GM12878 (cell line): ENCODE measurements around the gene SORCS1. TPM values are rescaled to one million over a fixed set of nuclear protein-coding genes. Genes with fewer than 3 reads are reported as not detected.

ENCODE experiments used
- ATAC-seq: fragments of 200-7000 bp; cut with Tn5 transposase; 3 replicates; pipeline ENCODE4 v1.9.1; 2020; ENCODE audit warnings: mild to moderate bottlenecking, moderate library complexity
- BruUV-seq: library from RNA; stranded (reverse); fragments of 400-500 nt; replicated peaks from 2 replicates; lab custom pipeline; 2021; lab: Mats Ljungman, UMichigan
- CTCF ChIA-PET: fragments of 300-600 bp; sonication (Branson Sonifier 250); formaldehyde crosslinking; extraction: SDS; loops from one replicate; lab custom pipeline; 2021; ENCODE audit warnings: inconsistent platforms; lab: Yijun Ruan, JAX
- POLR2A ChIA-PET: fragments of 350-600 bp; formaldehyde crosslinking; extraction: SDS; loops from one replicate; lab custom pipeline; 2021; ENCODE audit warnings: inconsistent platforms; lab: Charles Lee
- RAD21 ChIA-PET: fragments of 300-600 bp; sonication (Branson Sonifier 250); formaldehyde crosslinking; loops from one replicate; lab custom pipeline; 2023; ENCODE audit warnings: antibody characterized with exemption; ENCODE audit not compliant: unreplicated experiment; lab: Charles Lee
- SMC1A ChIA-PET: fragments of 300-600 bp; sonication (Branson Sonifier 250); formaldehyde crosslinking; loops from one replicate; lab custom pipeline; 2023; ENCODE audit not compliant: unreplicated experiment, uncharacterized antibody; lab: Charles Lee
- DNase-seq: peaks from one replicate; pipeline ENCODE4 v3.0.0-alpha.2; 2011; ENCODE audit warnings: low read depth, low spot score
- FAIRE-seq: peaks from 3 replicates; lab custom pipeline; 2011; peaks lifted over from hg19 to GRCh38; lab: Jason Lieb, UNC
- H2AFZ ChIP-seq: 2 replicates; pipeline ENCODE4 v1.6.0; 2011; ENCODE audit warnings: low read depth, low read length, control low read depth; ENCODE audit not compliant: control insufficient read depth
- H3K27ac ChIP-seq: 2 replicates; pipeline ENCODE4 v1.5.1; 2011; ENCODE audit warnings: control low read depth; ENCODE audit not compliant: control insufficient read depth, insufficient read depth
- H3K27me3 ChIP-seq, 2 experiments: replicated peaks in 1 of 2; 2 replicates each; pipeline versions ENCODE4 v1.6.0 to v1.6.1; 2011; ENCODE audit warnings: low read length in 1 of 2; ENCODE audit not compliant: control insufficient read depth in 2 of 2, insufficient read depth in 2 of 2
- H3K36me3 ChIP-seq, 2 experiments: 2 replicates each; pipeline ENCODE4 v1.5.1; 2011; ENCODE audit warnings: low read length in 1 of 2; ENCODE audit not compliant: control insufficient read depth in 2 of 2, insufficient read depth in 2 of 2
- H3K4me1 ChIP-seq: 2 replicates; pipeline ENCODE4 v1.6.1; 2011; ENCODE audit warnings: mild to moderate bottlenecking, low read length, moderate library complexity, mixed read lengths; ENCODE audit not compliant: control insufficient read depth, insufficient read depth
- H3K4me2 ChIP-seq: 2 replicates; pipeline ENCODE4 v1.6.0; 2011; ENCODE audit warnings: control low read depth; ENCODE audit not compliant: control insufficient read depth, insufficient read depth
- H3K4me3 ChIP-seq: fragments of 200-600 bp; sonication (generic); 2 replicates; pipeline ENCODE4 v1.5.1; 2016
- H3K79me2 ChIP-seq: 2 replicates; pipeline ENCODE4 v1.6.0; 2011; ENCODE audit warnings: low read length; ENCODE audit not compliant: control insufficient read depth, insufficient read depth
- H3K9ac ChIP-seq: 2 replicates; pipeline ENCODE4 v1.8.0; 2011; ENCODE audit warnings: low read length, control low read depth, mixed read lengths; ENCODE audit not compliant: control insufficient read depth, insufficient read depth
- H3K9me3 ChIP-seq: replicated peaks from 3 replicates; pipeline ENCODE4 v1.5.1; 2011; ENCODE audit warnings: mild to moderate bottlenecking, low read length; ENCODE audit not compliant: control insufficient read depth, insufficient read depth
- H4K20me1 ChIP-seq: 2 replicates; pipeline ENCODE4 v1.6.0; 2011; ENCODE audit not compliant: control insufficient read depth, insufficient read depth
- EZH2 ChIP-seq: IDR thresholded peaks from 2 replicates; pipeline ENCODE4 v1.6.1; 2012; ENCODE audit warnings: low read depth, mild to moderate bottlenecking, control low read depth, inconsistent platforms, low read length, borderline replicate concordance; ENCODE audit not compliant: control insufficient read depth
- JUND ChIP-seq: IDR thresholded peaks from 2 replicates; pipeline ENCODE4 v1.6.1; 2012; ENCODE audit warnings: low read depth, mild to moderate bottlenecking, low read length, improper control_type of control experiment, moderate library complexity
- KAT2A ChIP-seq: conservative IDR thresholded peaks from 2 replicates; pipeline ENCODE4 v1.6.1; 2011; ENCODE audit warnings: low read depth, low read length; ENCODE audit not compliant: control insufficient read depth
- MEF2B ChIP-seq: fragments of 450-650 bp; IDR thresholded peaks from 2 replicates; pipeline ENCODE4 v1.6.1; 2018; ENCODE audit warnings: mild to moderate bottlenecking, moderate library complexity; ENCODE audit not compliant: partially characterized antibody, poor library complexity, severe bottlenecking
- MLLT1 ChIP-seq: fragments of 450-650 bp; IDR thresholded peaks from 2 replicates; pipeline ENCODE4 v1.6.1; 2016; ENCODE audit warnings: mild to moderate bottlenecking
- MTA2 ChIP-seq: fragments of 450-650 bp; IDR thresholded peaks from 2 replicates; pipeline ENCODE4 v1.6.1; 2016; ENCODE audit warnings: low read depth, mild to moderate bottlenecking, moderate library complexity
- MYC ChIP-seq: IDR thresholded peaks from 2 replicates; pipeline ENCODE4 v1.6.1; 2011; ENCODE audit warnings: mild to moderate bottlenecking, low read length, moderate library complexity, inconsistent platforms; ENCODE audit not compliant: insufficient read depth, insufficient replicate concordance, insufficient read length, severe bottlenecking
- NRF1 ChIP-seq: conservative IDR thresholded peaks from 2 replicates; pipeline ENCODE4 v1.6.1; 2011; ENCODE audit warnings: mild to moderate bottlenecking, low read depth, low read length, improper control_type of control experiment
- POLR2AphosphoS2 ChIP-seq: IDR thresholded peaks from 2 replicates; pipeline ENCODE4 v1.6.1; 2011; ENCODE audit warnings: low read depth, mild to moderate bottlenecking, low read length, improper control_type of control experiment, moderate library complexity
- POLR2AphosphoS5 ChIP-seq: IDR thresholded peaks from 2 replicates; pipeline ENCODE4 v1.6.1; 2011; ENCODE audit warnings: mild to moderate bottlenecking, low read length, inconsistent platforms
- STAT3 ChIP-seq: IDR thresholded peaks from 2 replicates; pipeline ENCODE4 v1.6.1; 2011; ENCODE audit warnings: low read depth, low read length, improper control_type of control experiment
- ZBED1 ChIP-seq: IDR thresholded peaks from 2 replicates; pipeline ENCODE4 v1.6.1; 2016; ENCODE audit warnings: borderline replicate concordance
- ZSCAN29 ChIP-seq: fragments of 450-650 bp; IDR thresholded peaks from 2 replicates; pipeline ENCODE4 v1.6.1; 2017; ENCODE audit warnings: mild to moderate bottlenecking, moderate library complexity
- ZZZ3 ChIP-seq: IDR thresholded peaks from 2 replicates; pipeline ENCODE4 v1.6.1; 2011; ENCODE audit warnings: low read depth; ENCODE audit not compliant: control insufficient read depth, insufficient read length
- WGBS: methylation state at CpG from one replicate; pipeline ENCODE4 v1.1.6; 2016; ENCODE audit warnings: low lambda C conversion rate; ENCODE audit not compliant: insufficient replicate concordance, insufficient coverage; ENCODE audit errors: missing lambda C conversion rate; 5-methylcytosine and 5-hydroxymethylcytosine counted together
- in situ Hi-C: fragments of 300-500 bp; cut with MboI; formaldehyde crosslinking; loops from 9 replicates; pipeline ENCODE4 v1.14.3; 2018; ENCODE audit warnings: mixed read lengths
- intact Hi-C: fragments of 100-400 bp; cut with micrococcal nuclease; formaldehyde crosslinking; loops from one replicate; pipeline ENCODE4 v1.14.2; 2022; ENCODE audit not compliant: unreplicated experiment
- polyA plus RNA-seq, 11 experiments: library from polyadenylated mRNA; depleted of rRNA in 4 of 11; unstranded in 6 of 11; stranded (reverse) in 5 of 11; fragments of >200 nt; fragmentation: Nextera tagmentation in 4 of 11; fragmentation: Illumina TruSeq in 1 of 11; extraction: Ambion mirVana in 4 of 11; extraction: Trizol in 1 of 11; gene quantifications; 1 replicate in 1 of 11; 2 replicates in 10 of 11; pipeline versions ENCODE4 v1.2.1 to v1.2.3, GENCODE V29; 2011 to 2016; ENCODE audit warnings: inconsistent platforms in 2 of 11, missing spikeins in 2 of 11, low read depth in 1 of 11
- total RNA-seq, 4 experiments: library from RNA; depleted of rRNA in 3 of 4; stranded (reverse); fragments of >200 nt in 3 of 4; fragmentation: Illumina TruSeq in 1 of 4; extraction: Trizol in 1 of 4; gene quantifications; 2 replicates each; pipeline versions ENCODE4 v1.2.1 to v1.2.3, GENCODE V29; 2013 to 2021
- TF ChIP-seq, protein P1 (sequence below): IDR thresholded peaks from 2 replicates; pipeline ENCODE4 v1.6.1; 2012; ENCODE audit warnings: low read depth, low read length, improper control_type of control experiment

SORCS1 gene
- total and polyA plus RNA-seq, 10 of the 15 experiments (the other 5 are each of a cell fraction or from before 2014, with no cell fraction given), result 0.02 to 9.6 (median 0.06) TPM; not detected in 3

- ChIA-PET CTCF (no interaction called here), SMC1A (no interaction called here), POLR2A (no interaction called here), RAD21 (no interaction called here)
- Histone ChIP-seq H3K27me3 (no peaks in the 10 kb centered on the region; a peak in 1 of 4 replicates), H3K9me3 (no peaks in the 10 kb centered on the region), H3K9ac (no peak overlapping the region), H3K4me1 (no peaks in the 10 kb centered on the region), H4K20me1 (no peaks in the 10 kb centered on the region), H3K36me3 (no peaks in the 10 kb centered on the region), H3K4me2 (no peak overlapping the region), H3K79me2 (no peaks in the 10 kb centered on the region), H3K4me3 (no peak overlapping the region), H2AFZ (no peak overlapping the region), H3K27ac (no peak overlapping the region)
- intact Hi-C loops (no loop called here), in situ Hi-C loops (no loop called here)
- 0% methylated on average over 2 of the region's 2 CpGs for WGBS
- no TSS peak for BruUV-seq
- ATAC-seq (no peak), DNase-seq (no peak), FAIRE-seq (no peak)
- TF ChIP-seq KAT2A (no peak), MYC (no peak), ZZZ3 (no peak), MEF2B (no peak), POLR2AphosphoS2 (no peak), JUND (no peak), ZBED1 (no peak), MLLT1 (no peak), POLR2AphosphoS5 (no peak), STAT3 (no peak), MTA2 (no peak), NRF1 (no peak), EZH2 (no peak), ZSCAN29 (no peak)
- TF ChIP-seq, protein P1, sequence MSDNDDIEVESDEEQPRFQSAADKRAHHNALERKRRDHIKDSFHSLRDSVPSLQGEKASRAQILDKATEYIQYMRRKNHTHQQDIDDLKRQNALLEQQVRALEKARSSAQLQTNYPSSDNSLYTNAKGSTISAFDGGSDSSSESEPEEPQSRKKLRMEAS, result no peak
Measured at GRCh38 chr10:107091126-107091525, 73.4 kb downstream of the SORCS1 start.
